HCT116 (cell line): ENCODE results near the gene LRP1B. TPM values are rescaled to one million over a fixed set of nuclear protein-coding genes. Genes with fewer than 3 reads are reported as not detected.

Source experiments
- ATAC-seq: fragments of 200-7000 bp; cut with Tn5 transposase; 2 replicates; pipeline ENCODE4 v1.9.1; 2020; ENCODE audit warnings: mild to moderate bottlenecking, moderate library complexity
- BruUV-seq: library from RNA; stranded (reverse); fragments of 400-500 nt; replicated peaks from 2 replicates; lab custom pipeline; 2021; lab: Mats Ljungman, UMichigan
- CTCF ChIA-PET: fragments of 300-600 bp; sonication (Branson Sonifier 250); formaldehyde crosslinking; loops from one replicate; lab custom pipeline; 2021; ENCODE audit warnings: antibody characterized with exemption; lab: Charles Lee
- POLR2A ChIA-PET: fragments of 300-600, 350-600 bp; sonication (Branson Sonifier 250); formaldehyde crosslinking; loops from one replicate; lab custom pipeline; 2021; ENCODE audit warnings: antibody characterized with exemption; lab: Charles Lee
- RAD21 ChIA-PET, 2 experiments: fragments of 300-600 bp; sonication (Branson Sonifier 250); formaldehyde crosslinking; loops; one replicate each; lab custom pipeline; 2023; ENCODE audit warnings: low total read pairs in 2 of 2; ENCODE audit not compliant: uncharacterized antibody in 2 of 2, unreplicated experiment in 2 of 2, low non-redundant PET in 1 of 2; lab: Charles Lee
- DNase-seq: peaks from one replicate; pipeline ENCODE4 v3.0.0-alpha.2; 2010; ENCODE audit warnings: low read depth, low spot score
- H2AFZ ChIP-seq: fragments of 200-600 bp; shearing (Covaris generic), sonication (generic); 2 replicates; pipeline ENCODE4 v1.6.1; 2017; ENCODE audit warnings: low read depth, mixed run types, mixed read lengths, antibody characterized with exemption, low read length; ENCODE audit not compliant: poor library complexity, severe bottlenecking
- H3K27ac ChIP-seq: 2 replicates; pipeline ENCODE4 v1.5.1; 2012; ENCODE audit warnings: low read depth, low read length
- H3K27me3 ChIP-seq: fragments of 200-600 bp; sonication (generic); 2 replicates; pipeline ENCODE4 v1.6.1; 2016; ENCODE audit warnings: mixed run types, low read length, mixed read lengths; ENCODE audit not compliant: insufficient read depth
- H3K36me3 ChIP-seq, 2 experiments: fragments of 200-500 bp in 1 of 2; fragments of 200-600 bp in 1 of 2; sonication (Bioruptor generic) in 1 of 2; sonication (generic) in 1 of 2; 2 replicates each; pipeline versions ENCODE4 v1.5.1 to v1.6.1; 2014 to 2016; ENCODE audit warnings: low read length in 2 of 2, inconsistent platforms in 1 of 2, mixed read lengths in 1 of 2, mixed run types in 1 of 2; ENCODE audit not compliant: insufficient read depth in 2 of 2, control insufficient read depth in 1 of 2
- H3K4me1 ChIP-seq, 2 experiments: fragments of 200-600 bp in 1 of 2; sonication (generic) in 1 of 2; 2 replicates each; pipeline versions ENCODE4 v1.5.1 to v1.6.1; 2012 to 2017; ENCODE audit warnings: low read length in 2 of 2, inconsistent platforms in 1 of 2, mild to moderate bottlenecking in 1 of 2, mixed read lengths in 1 of 2, mixed run types in 1 of 2, moderate library complexity in 1 of 2; ENCODE audit not compliant: insufficient read depth in 2 of 2, control insufficient read depth in 1 of 2
- H3K4me2 ChIP-seq: fragments of 200-600 bp; sonication (generic); 2 replicates; pipeline ENCODE4 v1.6.1; 2017; ENCODE audit warnings: mixed run types, low read length, mixed read lengths
- H3K4me3 ChIP-seq, 2 experiments: fragments of 200-600 bp in 1 of 2; sonication (generic) in 1 of 2; replicated peaks in 1 of 2; 2 replicates each; pipeline ENCODE4 v1.5.1; 2011 to 2016; ENCODE audit warnings: low read length in 2 of 2, control low read depth in 1 of 2, low read depth in 1 of 2, mild to moderate bottlenecking in 1 of 2, mixed read lengths in 1 of 2, mixed run types in 1 of 2
- H3K79me2 ChIP-seq: fragments of 200-600 bp; sonication (generic); 2 replicates; pipeline ENCODE4 v1.6.1; 2017; ENCODE audit warnings: mild to moderate bottlenecking, mixed run types, low read length, moderate library complexity, mixed read lengths; ENCODE audit not compliant: insufficient read depth
- H3K9ac ChIP-seq: fragments of 200-600 bp; sonication (generic); 2 replicates; pipeline ENCODE4 v1.6.1; 2016; ENCODE audit warnings: low read length, mixed read lengths
- H3K9me2 ChIP-seq: fragments of 200-600 bp; sonication (generic), shearing (Covaris generic); 2 replicates; pipeline ENCODE4 v1.6.1; 2017; ENCODE audit warnings: mixed run types, mild to moderate bottlenecking, moderate library complexity; ENCODE audit not compliant: insufficient read depth
- H3K9me3 ChIP-seq, 2 experiments: fragments of 200-500 bp in 1 of 2; fragments of 200-600 bp in 1 of 2; sonication (Bioruptor generic) in 1 of 2; sonication (generic) in 1 of 2; 2 replicates each; pipeline ENCODE4 v1.6.1; 2014 to 2017; ENCODE audit warnings: low read length in 2 of 2, mixed read lengths in 2 of 2, inconsistent platforms in 1 of 2, low read depth in 1 of 2, mild to moderate bottlenecking in 1 of 2, mixed run types in 1 of 2, moderate library complexity in 1 of 2; ENCODE audit not compliant: control insufficient read depth in 1 of 2, insufficient read depth in 1 of 2
- H4K20me1 ChIP-seq: fragments of 200-600 bp; sonication (generic), shearing (Covaris generic); 2 replicates; pipeline ENCODE4 v1.6.1; 2017; ENCODE audit warnings: mixed run types, mild to moderate bottlenecking, moderate library complexity; ENCODE audit not compliant: insufficient read depth
- CEBPB ChIP-seq: IDR thresholded peaks from 2 replicates; pipeline ENCODE4 v1.6.1; 2012; ENCODE audit warnings: low read depth
- EGR1 ChIP-seq: IDR thresholded peaks from 2 replicates; pipeline ENCODE4 v1.6.1; 2012; ENCODE audit warnings: low read depth
- EZH2phosphoT487 ChIP-seq: fragments of 200-600 bp; IDR thresholded peaks from 2 replicates; pipeline ENCODE4 v1.6.1; 2018; ENCODE audit warnings: antibody characterized with exemption, borderline replicate concordance
- FOSL1 ChIP-seq: IDR thresholded peaks from 2 replicates; pipeline ENCODE4 v1.6.1; 2012; ENCODE audit warnings: low read depth
- RAD21 ChIP-seq: IDR thresholded peaks from 2 replicates; pipeline ENCODE4 v1.6.1; 2012; ENCODE audit warnings: low read depth, mild to moderate bottlenecking
- TCF7L2 ChIP-seq: IDR thresholded peaks from 2 replicates; pipeline ENCODE4 v1.7.0; 2011; ENCODE audit warnings: borderline replicate concordance, inconsistent platforms; ENCODE audit not compliant: insufficient read depth, insufficient read length; ENCODE audit errors: extremely low read depth
- YY1 ChIP-seq: IDR thresholded peaks from 2 replicates; pipeline ENCODE4 v1.6.1; 2011; ENCODE audit warnings: low read length, low read depth, moderate library complexity, mild to moderate bottlenecking; ENCODE audit not compliant: insufficient replicate concordance; ENCODE audit errors: extremely low read depth
- intact Hi-C: fragments of 100-400 bp; cut with micrococcal nuclease; formaldehyde crosslinking; loops from 2 replicates; pipeline ENCODE4 v1.10.0; 2022
- total RNA-seq: library from RNA; stranded (reverse); gene quantifications from one replicate; pipeline ENCODE4 v1.2.1, GENCODE V29; 2021; ENCODE audit not compliant: unreplicated experiment
- TF ChIP-seq, protein P1 (sequence below): IDR thresholded peaks from 2 replicates; pipeline ENCODE4 v1.6.1; 2012
- TF ChIP-seq, protein P2 (sequence below), 3 experiments: fragments of 200-600 bp in 1 of 3; sonication (generic) in 1 of 3; IDR thresholded peaks in 2 of 3; conservative IDR thresholded peaks in 1 of 3; 2 replicates each; pipeline ENCODE4 v1.5.1; 2012 to 2017; ENCODE audit warnings: low read depth in 2 of 3, low read length in 2 of 3, antibody characterized with exemption in 1 of 3, borderline replicate concordance in 1 of 3, control low read depth in 1 of 3, mild to moderate bottlenecking in 1 of 3, mixed read lengths in 1 of 3, mixed run types in 1 of 3, moderate library complexity in 1 of 3; ENCODE audit not compliant: insufficient read depth in 1 of 3

LRP1B gene
- total RNA-seq, 1 experiment from 2014 or later, result 0.34 TPM

DNA sequence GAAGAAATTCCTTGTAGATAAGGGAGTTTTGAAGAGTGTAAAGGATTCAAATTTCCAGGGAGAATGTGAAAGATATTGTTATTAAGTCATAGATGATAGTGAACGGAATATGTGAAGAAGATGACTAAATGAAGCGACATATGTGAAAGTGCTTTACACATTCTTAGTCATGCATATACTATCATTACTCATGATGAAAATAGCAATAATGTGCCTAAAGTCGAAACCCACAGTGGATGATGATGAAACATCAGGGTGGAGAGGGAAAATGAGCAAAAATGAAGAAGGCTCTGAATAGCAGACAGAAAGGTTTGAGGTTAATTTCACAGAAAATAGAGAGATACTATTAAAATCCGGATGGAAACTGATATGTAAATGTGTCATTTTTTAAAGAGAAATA is 1237.1 kb downstream of the LRP1B start:
- intact Hi-C loops, result no loop called here
- Histone ChIP-seq H3K9me3 (no peaks in the 10 kb centered on the region), H3K36me3 (no peaks in the 10 kb centered on the region), H2AFZ (no peak overlapping the region), H3K4me2 (no peak overlapping the region), H3K4me1 (no peaks in the 10 kb centered on the region), H3K9me2 (no peaks in the 10 kb centered on the region), H3K79me2 (no peaks in the 10 kb centered on the region), H3K27me3 (no peaks in the 10 kb centered on the region), H3K27ac (no peak overlapping the region), H3K9ac (no peak overlapping the region), H3K4me3 (no peak overlapping the region), H4K20me1 (no peaks in the 10 kb centered on the region)
- ChIA-PET POLR2A (no interaction called here), RAD21 (no interaction called here), CTCF (no interaction called here)
- BruUV-seq, result no TSS peak
- DNase-seq, result no peak
- no peak for ATAC-seq
- 0 out of 2 replicates have a peak, but pooled peaks have one; percentile 19 for TF ChIP-seq FOSL1
- TF ChIP-seq YY1, result no peak
- TF ChIP-seq, all 23 proteins: peak for 1

DNA sequence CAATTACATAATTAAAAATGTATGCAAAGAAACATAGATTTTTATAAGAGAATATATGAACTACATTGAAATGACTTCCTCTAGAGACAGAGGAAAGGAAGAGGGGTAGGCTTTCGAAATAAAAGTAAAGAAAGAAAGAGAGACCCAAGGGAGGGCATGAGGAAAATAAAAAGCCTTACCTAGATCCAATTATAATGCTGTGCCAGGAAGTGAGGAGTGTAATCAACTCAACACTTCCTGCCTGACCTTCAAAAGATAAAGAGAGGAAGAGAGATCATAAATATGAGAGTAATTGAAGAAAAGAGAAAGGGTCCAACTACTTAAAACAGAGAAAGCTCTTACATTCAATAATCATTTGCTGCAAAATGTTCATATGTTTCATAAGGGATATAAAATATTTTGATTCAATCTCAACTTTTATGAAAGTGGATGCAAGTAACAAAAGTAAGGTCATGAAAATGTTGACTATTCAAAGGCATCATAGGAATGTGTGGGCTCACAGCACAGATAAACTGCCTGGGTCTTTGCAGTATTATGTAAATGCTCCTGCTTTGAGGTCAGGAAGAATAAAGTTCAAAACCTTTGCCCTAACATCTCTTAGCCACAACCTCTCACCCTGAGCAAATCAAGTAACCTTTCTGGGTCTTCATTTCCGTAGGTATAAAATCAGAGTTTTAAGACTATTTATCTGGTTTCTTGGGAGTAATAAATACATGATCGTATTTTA is 1237.7 kb downstream of the LRP1B start:
- Histone ChIP-seq H3K4me1 (no peaks in the 10 kb centered on the region), H3K27ac (no peak overlapping the region), H2AFZ (no peak overlapping the region), H3K4me2 (no peak overlapping the region), H3K9me2 (no peaks in the 10 kb centered on the region), H3K9me3 (no peaks in the 10 kb centered on the region), H4K20me1 (no peaks in the 10 kb centered on the region), H3K9ac (no peak overlapping the region), H3K79me2 (no peaks in the 10 kb centered on the region), H3K36me3 (no peaks in the 10 kb centered on the region), H3K4me3 (no peak overlapping the region), H3K27me3 (no peaks in the 10 kb centered on the region)
- CTCF ChIA-PET, result no interaction called here
- POLR2A ChIA-PET, result no interaction called here
- no peak for ATAC-seq
- TF ChIP-seq, protein P1, sequence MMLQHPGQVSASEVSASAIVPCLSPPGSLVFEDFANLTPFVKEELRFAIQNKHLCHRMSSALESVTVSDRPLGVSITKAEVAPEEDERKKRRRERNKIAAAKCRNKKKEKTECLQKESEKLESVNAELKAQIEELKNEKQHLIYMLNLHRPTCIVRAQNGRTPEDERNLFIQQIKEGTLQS, result no peak
- TF ChIP-seq TCF7L2 (no peak), EGR1 (no peak), RAD21 (no peak), CEBPB (no peak), EZH2phosphoT487 (no peak), FOSL1 (no peak)
- TF ChIP-seq, protein P2, sequence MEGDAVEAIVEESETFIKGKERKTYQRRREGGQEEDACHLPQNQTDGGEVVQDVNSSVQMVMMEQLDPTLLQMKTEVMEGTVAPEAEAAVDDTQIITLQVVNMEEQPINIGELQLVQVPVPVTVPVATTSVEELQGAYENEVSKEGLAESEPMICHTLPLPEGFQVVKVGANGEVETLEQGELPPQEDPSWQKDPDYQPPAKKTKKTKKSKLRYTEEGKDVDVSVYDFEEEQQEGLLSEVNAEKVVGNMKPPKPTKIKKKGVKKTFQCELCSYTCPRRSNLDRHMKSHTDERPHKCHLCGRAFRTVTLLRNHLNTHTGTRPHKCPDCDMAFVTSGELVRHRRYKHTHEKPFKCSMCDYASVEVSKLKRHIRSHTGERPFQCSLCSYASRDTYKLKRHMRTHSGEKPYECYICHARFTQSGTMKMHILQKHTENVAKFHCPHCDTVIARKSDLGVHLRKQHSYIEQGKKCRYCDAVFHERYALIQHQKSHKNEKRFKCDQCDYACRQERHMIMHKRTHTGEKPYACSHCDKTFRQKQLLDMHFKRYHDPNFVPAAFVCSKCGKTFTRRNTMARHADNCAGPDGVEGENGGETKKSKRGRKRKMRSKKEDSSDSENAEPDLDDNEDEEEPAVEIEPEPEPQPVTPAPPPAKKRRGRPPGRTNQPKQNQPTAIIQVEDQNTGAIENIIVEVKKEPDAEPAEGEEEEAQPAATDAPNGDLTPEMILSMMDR (IDR thresholded peaks at IDR 0.05 in 2 of 3, conservative IDR thresholded peaks at IDR 0.05 in 1 of 3; ENCODE audit: borderline replicate concordance in 1 of 3, insufficient read depth in 1 of 3, low read depth in 2 of 3, low read length in 2 of 3), result no peak
- intact Hi-C loops, result no loop called here
- RAD21 ChIA-PET, result no interaction called here
- no TSS peak for BruUV-seq
- DNase-seq, result no peak
